DOHH2 (cell line): ENCODE results near the gene IPO13.

Experiments used
- H3F3A ChIP-seq: fragments of 200-600 bp; sonication (generic), shearing (Covaris generic); 2 replicates; pipeline ENCODE4 v1.6.0; 2016; ENCODE audit warnings: antibody characterized with exemption, mild to moderate bottlenecking; ENCODE audit not compliant: control insufficient read depth, insufficient read depth
- H3K27ac ChIP-seq: fragments of 200-600 bp; sonication (generic); 2 replicates; pipeline ENCODE4 v1.5.1; 2014; ENCODE audit warnings: low read depth, mild to moderate bottlenecking, low read length, moderate library complexity
- H3K27me3 ChIP-seq: fragments of 200-600 bp; sonication (generic); 2 replicates; pipeline ENCODE4 v1.6.1; 2014; ENCODE audit warnings: mild to moderate bottlenecking, low read length, mixed read lengths; ENCODE audit not compliant: control insufficient read depth
- H3K36me3 ChIP-seq: fragments of 200-600 bp; sonication (generic); 2 replicates; pipeline ENCODE4 v1.6.1; 2014; ENCODE audit warnings: mild to moderate bottlenecking, low read length, moderate library complexity, mixed read lengths; ENCODE audit not compliant: control insufficient read depth
- H3K4me1 ChIP-seq: fragments of 200-600 bp; sonication (generic); 2 replicates; pipeline ENCODE4 v1.6.1; 2014; ENCODE audit warnings: mild to moderate bottlenecking, low read length, mixed read lengths; ENCODE audit not compliant: control insufficient read depth
- H3K4me2 ChIP-seq: fragments of 200-600 bp; sonication (generic); 2 replicates; pipeline ENCODE4 v1.6.0; 2014; ENCODE audit warnings: mild to moderate bottlenecking, low read length, moderate library complexity
- H3K4me3 ChIP-seq: fragments of 200-600 bp; sonication (generic); 2 replicates; pipeline ENCODE4 v1.5.1; 2014; ENCODE audit warnings: mild to moderate bottlenecking, low read length, mixed read lengths
- H3K79me2 ChIP-seq: fragments of 200-600 bp; sonication (generic); 2 replicates; pipeline ENCODE4 v1.6.1; 2014; ENCODE audit warnings: mild to moderate bottlenecking, low read length, mixed read lengths; ENCODE audit not compliant: control insufficient read depth
- H3K9me2 ChIP-seq: fragments of 200-600 bp; sonication (generic); replicated peaks from 2 replicates; pipeline ENCODE4 v1.6.1; 2014; ENCODE audit warnings: mild to moderate bottlenecking, low read length, mixed read lengths; ENCODE audit not compliant: control insufficient read depth
- H3K9me3 ChIP-seq: fragments of 200-600 bp; sonication (generic); 2 replicates; pipeline ENCODE4 v1.6.1; 2014; ENCODE audit warnings: antibody characterized with exemption, low read length, mixed read lengths; ENCODE audit not compliant: control insufficient read depth, insufficient read depth
- H4K20me1 ChIP-seq: fragments of 200-600 bp; sonication (generic); 2 replicates; pipeline ENCODE4 v1.6.0; 2014; ENCODE audit warnings: low read depth, mild to moderate bottlenecking, antibody characterized with exemption, low read length, moderate library complexity; ENCODE audit not compliant: control insufficient read depth, insufficient read depth
- CTCF ChIP-seq: fragments of 200-600 bp; sonication (generic); IDR thresholded peaks from one replicate; pipeline ENCODE4 v1.5.1; 2014; ENCODE audit warnings: antibody characterized with exemption, mild to moderate bottlenecking, low read depth, low read length; ENCODE audit not compliant: poor library complexity, severe bottlenecking
- EZH2phosphoT487 ChIP-seq: fragments of 200-600 bp; sonication (generic); IDR thresholded peaks from 2 replicates; pipeline ENCODE4 v1.6.1; 2017; ENCODE audit warnings: borderline replicate concordance, mild to moderate bottlenecking, antibody characterized with exemption, low read length, moderate library complexity, mixed read lengths

The IPO13 gene

DNA sequence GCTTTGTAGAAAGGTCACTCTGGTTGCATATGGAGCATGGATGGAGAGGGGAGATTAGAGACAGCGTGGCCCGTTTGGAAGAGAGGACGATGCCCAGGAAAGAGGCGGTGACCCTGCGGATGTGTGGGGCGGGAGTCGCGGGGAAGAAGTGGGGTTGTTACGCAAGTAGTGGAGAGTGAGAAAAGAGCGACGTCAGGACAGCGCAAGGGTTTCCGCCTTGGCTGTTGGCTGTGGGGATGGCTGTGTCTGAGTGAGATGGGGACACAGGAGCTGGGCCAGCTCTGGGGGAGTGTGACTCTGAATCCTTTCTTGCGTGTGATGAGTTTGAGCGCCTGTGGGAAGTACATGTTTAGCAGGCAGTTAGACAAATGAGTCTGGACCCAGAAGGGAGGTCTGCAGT is 36.1 kb downstream of the IPO13 start:
- no peaks in the 10 kb centered on the region for H3K27me3 ChIP-seq
- H3K9me2 ChIP-seq: no peaks in the 10 kb centered on the region
- H4K20me1 ChIP-seq: no peaks in the 10 kb centered on the region
- no peaks in the 10 kb centered on the region for H3K9me3 ChIP-seq
- H3K27ac ChIP-seq: no peak overlapping the region
- H3K79me2 ChIP-seq: peaks cover 45% of the 10 kb centered on the region
- peaks cover 23% of the 10 kb centered on the region for H3K4me1 ChIP-seq
- peaks cover under 1% of the 10 kb centered on the region for H3F3A ChIP-seq
- no peak for TF ChIP-seq CTCF
- no peak for TF ChIP-seq EZH2phosphoT487
- peaks cover 44% of the 10 kb centered on the region for H3K36me3 ChIP-seq
- H3K4me2 ChIP-seq: no peak overlapping the region
- no peak overlapping the region for H3K4me3 ChIP-seq

DNA sequence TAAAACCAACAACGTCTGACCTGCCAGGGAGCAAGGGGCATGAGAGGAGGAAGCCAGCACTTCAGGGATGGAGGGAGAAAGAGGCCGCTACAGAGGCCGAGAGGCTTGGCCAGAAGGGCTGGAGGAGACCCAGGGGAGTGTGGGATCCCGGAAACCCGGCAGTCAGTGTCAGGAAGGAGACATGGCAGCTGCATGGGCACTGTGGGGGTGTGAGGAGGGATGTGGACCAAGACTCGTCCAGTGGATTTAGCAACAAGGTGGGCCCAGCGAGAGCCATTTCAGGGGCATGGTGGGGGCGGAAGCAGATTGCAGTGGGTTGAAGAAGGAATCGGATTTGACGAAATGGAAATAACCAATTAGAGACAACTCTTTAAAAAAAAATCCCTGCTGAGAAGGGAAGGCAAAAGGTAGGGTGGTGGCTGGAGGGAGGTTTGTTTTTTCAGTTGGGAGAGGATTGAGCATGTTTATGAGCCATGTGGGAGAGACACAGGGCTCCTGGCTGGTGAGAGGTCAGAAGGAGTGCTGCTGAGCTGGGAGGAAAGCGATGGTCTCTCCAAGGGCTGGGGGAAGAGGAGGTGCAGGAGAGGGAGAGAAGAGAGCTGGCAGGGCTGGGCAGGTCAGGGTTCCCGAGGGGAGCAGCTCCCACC is 36.6 kb downstream of the IPO13 start:
- TF ChIP-seq CTCF (no peak), EZH2phosphoT487 (no peak)
- H3F3A ChIP-seq: no peaks in the 10 kb centered on the region
- no peak overlapping the region for H3K4me2 ChIP-seq
- peaks cover 43% of the 10 kb centered on the region for H3K79me2 ChIP-seq
- H4K20me1 ChIP-seq: no peaks in the 10 kb centered on the region
- no peaks in the 10 kb centered on the region for H3K9me3 ChIP-seq
- H3K27me3 ChIP-seq: no peaks in the 10 kb centered on the region
- H3K4me1 ChIP-seq: peaks cover 18% of the 10 kb centered on the region
- H3K36me3 ChIP-seq: peaks cover 38% of the 10 kb centered on the region
- H3K9me2 ChIP-seq: no peaks in the 10 kb centered on the region
- H3K4me3 ChIP-seq: no peak overlapping the region
- H3K27ac ChIP-seq: no peak overlapping the region

DNA sequence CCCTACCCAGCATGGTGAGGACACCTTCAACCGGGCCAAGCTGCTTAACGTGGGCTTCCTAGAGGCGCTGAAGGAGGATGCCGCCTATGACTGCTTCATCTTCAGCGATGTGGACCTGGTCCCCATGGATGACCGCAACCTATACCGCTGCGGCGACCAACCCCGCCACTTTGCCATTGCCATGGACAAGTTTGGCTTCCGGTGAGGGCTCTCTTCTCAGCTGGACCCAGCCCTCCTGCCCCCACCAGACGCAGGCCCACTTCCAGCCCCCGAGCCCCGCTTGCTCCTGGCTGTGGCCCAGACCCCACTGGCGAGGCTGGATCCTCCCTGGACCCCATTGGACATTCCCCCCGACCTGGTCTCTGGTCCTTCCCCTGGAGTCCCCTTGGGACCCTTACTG is 38.1 kb downstream of the IPO13 start:
- Histone ChIP-seq H3K4me2 (no peak overlapping the region), H3K27ac (no peak overlapping the region), H3K27me3 (no peaks in the 10 kb centered on the region), H4K20me1 (no peaks in the 10 kb centered on the region), H3K4me3 (no peak overlapping the region), H3K36me3 (peaks cover 37% of the 10 kb centered on the region), H3K9me2 (no peaks in the 10 kb centered on the region), H3K79me2 (peaks cover 33% of the 10 kb centered on the region), H3K4me1 (peaks cover 11% of the 10 kb centered on the region), H3F3A (peaks cover 10% of the 10 kb centered on the region), H3K9me3 (no peaks in the 10 kb centered on the region)
- TF ChIP-seq EZH2phosphoT487 (no peak), CTCF (no peak)
